Trophoblast cell (in vitro differentiated cells and primary cell): ENCODE measurements around the gene SPATA19.

Source experiments
- DNase-seq, 2 donors: peaks; one replicate each; pipeline ENCODE4 v3.0.0-alpha.2; 2016
- H2AFZ ChIP-seq: 2 replicates; pipeline ENCODE4 v1.6.1; 2013; ENCODE audit warnings: low read length, moderate library complexity, mild to moderate bottlenecking; ENCODE audit not compliant: insufficient read depth, poor library complexity
- H2AK5ac ChIP-seq: 2 replicates; pipeline ENCODE4 v1.6.1; 2013; ENCODE audit warnings: mild to moderate bottlenecking, low read length
- H2BK120ac ChIP-seq: 2 replicates; pipeline ENCODE4 v1.6.1; 2013; ENCODE audit warnings: low read length, mild to moderate bottlenecking, moderate library complexity; ENCODE audit not compliant: insufficient read depth, poor library complexity
- H2BK12ac ChIP-seq: 2 replicates; pipeline ENCODE4 v1.6.1; 2013; ENCODE audit warnings: mild to moderate bottlenecking, low read length, moderate library complexity
- H2BK5ac ChIP-seq: 2 replicates; pipeline ENCODE4 v1.6.1; 2013; ENCODE audit warnings: low read length, low read depth, moderate library complexity, mild to moderate bottlenecking; ENCODE audit not compliant: poor library complexity
- H3K14ac ChIP-seq: 2 replicates; pipeline ENCODE4 v1.6.1; 2013; ENCODE audit warnings: mild to moderate bottlenecking, low read length
- H3K18ac ChIP-seq: 2 replicates; pipeline ENCODE4 v1.6.1; 2013; ENCODE audit warnings: mild to moderate bottlenecking, low read length
- H3K23ac ChIP-seq: 2 replicates; pipeline ENCODE4 v1.6.1; 2013; ENCODE audit warnings: low read length
- H3K27ac ChIP-seq: 2 replicates; pipeline ENCODE4 v1.5.1; 2013; ENCODE audit warnings: low read depth, mild to moderate bottlenecking, inconsistent platforms, low read length, moderate library complexity
- H3K27me3 ChIP-seq: 2 replicates; pipeline ENCODE4 v1.6.1; 2013; ENCODE audit warnings: inconsistent platforms, mild to moderate bottlenecking, low read length, moderate library complexity; ENCODE audit not compliant: insufficient read depth
- H3K36me3 ChIP-seq, 2 experiments: 1 replicate in 1 of 2; 2 replicates in 1 of 2; pipeline ENCODE4 v1.6.1; 2013; ENCODE audit warnings: low read length in 2 of 2, mild to moderate bottlenecking in 2 of 2, moderate library complexity in 1 of 2; ENCODE audit not compliant: insufficient read depth in 2 of 2, control insufficient read depth in 1 of 2
- H3K4ac ChIP-seq: 2 replicates; pipeline ENCODE4 v1.6.1; 2013; ENCODE audit warnings: low read depth, mild to moderate bottlenecking, low read length, moderate library complexity
- H3K4me1 ChIP-seq, 2 experiments: 1 replicate in 1 of 2; 2 replicates in 1 of 2; pipeline ENCODE4 v1.6.1; 2013; ENCODE audit warnings: low read length in 2 of 2, mild to moderate bottlenecking in 2 of 2, moderate library complexity in 1 of 2; ENCODE audit not compliant: insufficient read depth in 2 of 2, control insufficient read depth in 1 of 2
- H3K4me2 ChIP-seq: 2 replicates; pipeline ENCODE4 v1.6.1; 2013; ENCODE audit warnings: inconsistent platforms, mild to moderate bottlenecking, low read length, moderate library complexity
- H3K4me3 ChIP-seq: 2 replicates; pipeline ENCODE4 v1.5.1; 2013; ENCODE audit warnings: mild to moderate bottlenecking, low read depth, low read length, inconsistent platforms
- H3K79me1 ChIP-seq: one replicate; pipeline ENCODE4 v1.6.1; 2013; ENCODE audit warnings: low read length
- H3K79me2 ChIP-seq: 2 replicates; pipeline ENCODE4 v1.6.1; 2013; ENCODE audit warnings: low read length, mild to moderate bottlenecking; ENCODE audit not compliant: control insufficient read depth, insufficient read depth, poor library complexity
- H3K9ac ChIP-seq: 2 replicates; pipeline ENCODE4 v1.6.1; 2013; ENCODE audit warnings: mild to moderate bottlenecking, low read length
- H3K9me3 ChIP-seq: 2 replicates; pipeline ENCODE4 v1.6.1; 2013; ENCODE audit warnings: low read depth, mild to moderate bottlenecking, control low read depth, inconsistent platforms, low read length; ENCODE audit not compliant: insufficient read depth
- H4K12ac ChIP-seq: 2 replicates; pipeline ENCODE4 v1.6.1; 2013; ENCODE audit warnings: low read depth, mild to moderate bottlenecking, low read length, moderate library complexity
- H4K8ac ChIP-seq: 2 replicates; pipeline ENCODE4 v1.6.1; 2013; ENCODE audit warnings: low read depth, mild to moderate bottlenecking, low read length, moderate library complexity
- H4K91ac ChIP-seq: one replicate; pipeline ENCODE4 v1.6.1; 2013; ENCODE audit warnings: low read depth, mild to moderate bottlenecking, low read length, moderate library complexity
- WGBS: extraction: QIAGEN DNeasy Blood & Tissue Kit; methylation state at CpG from one replicate; pipeline ENCODE4 v1.1.7; 2013; ENCODE audit warnings: missing lambda C conversion rate; ENCODE audit not compliant: insufficient read length, insufficient coverage; ENCODE audit errors: extremely low coverage; 5-methylcytosine and 5-hydroxymethylcytosine counted together

SPATA19 gene

DNA sequence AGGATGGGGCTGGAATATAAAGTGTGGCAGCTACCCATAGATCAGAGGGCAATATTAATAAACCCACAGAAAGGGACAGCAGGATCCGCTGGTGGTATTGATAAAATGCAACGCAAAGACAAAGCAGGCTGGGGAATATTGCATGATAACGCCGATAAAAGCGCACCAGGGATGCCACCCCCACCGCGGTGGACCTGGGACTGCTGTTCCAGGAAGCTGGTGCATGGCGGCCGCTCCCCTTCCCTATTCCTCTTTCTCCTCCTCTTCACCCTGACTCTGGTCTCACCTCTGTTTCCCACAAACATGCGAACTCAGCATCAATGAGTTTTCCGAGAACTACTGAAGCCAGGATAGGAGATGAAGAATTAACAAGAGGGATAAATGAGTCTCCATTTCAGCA is 20.2 kb downstream of the SPATA19 start:
- H4K12ac ChIP-seq: no peak overlapping the region
- no peak overlapping the region for H3K4me2 ChIP-seq
- no peak overlapping the region for H2BK5ac ChIP-seq
- H3K18ac ChIP-seq: no peak overlapping the region
- H3K79me2 ChIP-seq: no peaks in the 10 kb centered on the region
- peaks cover 4% of the 10 kb centered on the region for H3K79me1 ChIP-seq
- no peak overlapping the region for H3K23ac ChIP-seq
- no peak overlapping the region for H3K14ac ChIP-seq
- no peak overlapping the region for H3K4ac ChIP-seq
- H2AFZ ChIP-seq: no peak overlapping the region
- no peak overlapping the region for H2AK5ac ChIP-seq
- no peaks in the 10 kb centered on the region for H3K36me3 ChIP-seq
- no peak overlapping the region for H3K4me3 ChIP-seq
- H4K8ac ChIP-seq: no peak overlapping the region
- DNase-seq: no peak
- H3K9me3 ChIP-seq: no peaks in the 10 kb centered on the region
- H3K27me3 ChIP-seq: no peaks in the 10 kb centered on the region
- no peak overlapping the region for H3K9ac ChIP-seq
- WGBS: no CpG with 5 or more reads among the region's 11 CpGs
- H4K91ac ChIP-seq: no peak overlapping the region
- H2BK12ac ChIP-seq: no peak overlapping the region
- peaks cover 5% of the 10 kb centered on the region in 2 experiments for H3K4me1 ChIP-seq
- H3K27ac ChIP-seq: no peak overlapping the region
- H2BK120ac ChIP-seq: no peak overlapping the region

- Histone ChIP-seq H3K4me1 (peaks cover 10% of the 10 kb centered on the region in 2 experiments), H3K4me2 (no peak overlapping the region), H3K36me3 (no peaks in the 10 kb centered on the region), H3K23ac (no peak overlapping the region), H3K4me3 (no peak overlapping the region), H2BK120ac (no peak overlapping the region), H4K8ac (no peak overlapping the region), H2AFZ (no peak overlapping the region), H2AK5ac (no peak overlapping the region), H2BK12ac (no peak overlapping the region), H3K9ac (no peak overlapping the region), H3K79me2 (no peaks in the 10 kb centered on the region), H3K14ac (no peak overlapping the region), H3K4ac (no peak overlapping the region), H3K27me3 (no peaks in the 10 kb centered on the region), H4K91ac (no peak overlapping the region), H3K9me3 (no peaks in the 10 kb centered on the region), H4K12ac (no peak overlapping the region), H3K79me1 (peaks cover 4% of the 10 kb centered on the region), H2BK5ac (no peak overlapping the region), H3K18ac (no peak overlapping the region), H3K27ac (no peak overlapping the region)
- no peak for DNase-seq
- WGBS: no CpG with 5 or more reads among the region's 9 CpGs
Observed at GRCh38 chr11:133824593-133824992, 20.7 kb downstream of the SPATA19 start.

DNA sequence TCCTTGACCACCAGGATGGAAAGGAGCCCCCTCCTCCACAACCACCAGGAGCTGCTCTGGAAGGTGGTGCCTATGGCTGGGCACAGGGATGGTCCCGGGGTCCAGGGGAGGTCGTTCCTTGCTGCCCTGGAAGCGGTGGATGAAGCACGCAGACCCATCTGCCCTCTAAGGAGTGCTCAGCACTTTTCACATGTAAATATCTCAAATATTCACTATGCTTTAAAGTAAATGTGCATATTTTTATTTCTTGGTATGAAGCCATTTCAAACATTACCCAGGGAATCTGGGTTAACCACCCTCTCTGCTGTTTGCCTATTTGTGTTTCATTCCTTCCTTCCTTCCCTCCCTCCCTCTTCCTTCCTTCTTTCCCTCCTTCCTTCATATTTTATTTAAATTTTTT is 21.7 kb downstream of the SPATA19 start:
- no peak overlapping the region for H3K18ac ChIP-seq
- no peaks in the 10 kb centered on the region for H3K9me3 ChIP-seq
- H3K14ac ChIP-seq: no peak overlapping the region
- no peak overlapping the region for H3K23ac ChIP-seq
- no peaks in the 10 kb centered on the region for H3K36me3 ChIP-seq
- H3K27me3 ChIP-seq: no peaks in the 10 kb centered on the region
- H3K4me3 ChIP-seq: no peak overlapping the region
- peaks cover 10% of the 10 kb centered on the region in 2 experiments for H3K4me1 ChIP-seq
- no peak overlapping the region for H4K8ac ChIP-seq
- H4K91ac ChIP-seq: no peak overlapping the region
- no peak overlapping the region for H3K4me2 ChIP-seq
- H3K9ac ChIP-seq: no peak overlapping the region
- DNase-seq: no peak
- no peaks in the 10 kb centered on the region for H3K79me2 ChIP-seq
- no peak overlapping the region for H2AFZ ChIP-seq
- H2BK5ac ChIP-seq: no peak overlapping the region
- no peak overlapping the region for H2BK12ac ChIP-seq
- no peak overlapping the region for H4K12ac ChIP-seq
- peaks cover 4% of the 10 kb centered on the region for H3K79me1 ChIP-seq
- H3K4ac ChIP-seq: no peak overlapping the region
- WGBS: no CpG with 5 or more reads among the region's 4 CpGs
- H2BK120ac ChIP-seq: no peak overlapping the region
- no peak overlapping the region for H2AK5ac ChIP-seq
- no peak overlapping the region for H3K27ac ChIP-seq

DNA sequence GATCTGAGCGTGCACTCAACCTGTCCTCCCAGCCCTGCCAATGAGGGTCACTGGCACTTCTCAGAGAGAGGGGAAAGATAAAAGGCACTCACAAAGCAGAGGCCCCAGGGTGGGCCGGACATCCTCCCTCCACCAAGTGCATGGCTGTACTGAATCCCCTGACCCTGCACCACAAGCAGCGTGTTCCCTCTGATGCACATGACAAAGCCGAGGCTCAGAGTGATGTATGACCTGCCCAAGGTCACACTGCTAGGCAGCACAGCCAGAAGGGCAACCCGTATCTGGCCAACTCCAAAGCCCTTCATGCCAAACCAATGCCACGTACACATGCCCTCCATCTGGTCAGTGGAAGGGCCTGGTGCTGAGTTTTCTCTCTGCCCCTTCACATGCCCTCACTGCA is 22.1 kb downstream of the SPATA19 start:
- Histone ChIP-seq H3K9ac (no peak overlapping the region), H3K4me1 (peaks cover 10% of the 10 kb centered on the region in 2 experiments), H3K14ac (no peak overlapping the region), H3K4me2 (no peak overlapping the region), H3K79me1 (peaks cover 4% of the 10 kb centered on the region), H2BK5ac (no peak overlapping the region), H2AK5ac (no peak overlapping the region), H3K9me3 (no peaks in the 10 kb centered on the region), H3K23ac (no peak overlapping the region), H3K18ac (no peak overlapping the region), H4K91ac (no peak overlapping the region), H3K27ac (no peak overlapping the region), H4K12ac (no peak overlapping the region), H4K8ac (no peak overlapping the region), H3K27me3 (no peaks in the 10 kb centered on the region), H2AFZ (no peak overlapping the region), H3K4ac (no peak overlapping the region), H2BK12ac (no peak overlapping the region), H3K79me2 (no peaks in the 10 kb centered on the region), H3K4me3 (no peak overlapping the region), H3K36me3 (no peaks in the 10 kb centered on the region), H2BK120ac (no peak overlapping the region)
- WGBS: no CpG with 5 or more reads among the region's 6 CpGs
- no peak for DNase-seq
